GM23338 (cell line): Measurements from ENCODE around the gene SERPINA6. TPM values are rescaled to one million over a fixed set of nuclear protein-coding genes. Genes with fewer than 3 reads are reported as not detected.

Experiments used
- ATAC-seq: fragments of 200-7000 bp; cut with Tn5 transposase; 3 replicates; pipeline ENCODE4 v1.9.1; 2020
- DNase-seq: peaks from one replicate; pipeline ENCODE4 v3.0.0-alpha.2; 2015; ENCODE audit warnings: low spot score
- H2AFZ ChIP-seq: fragments of 200-600 bp; sonication (generic); 2 replicates; pipeline ENCODE4 v1.8.0; 2016; ENCODE audit warnings: antibody characterized with exemption, mild to moderate bottlenecking, moderate library complexity
- H3F3A ChIP-seq: fragments of 200-600 bp; sonication (generic); replicated peaks from 2 replicates; pipeline ENCODE4 v1.8.0; 2017; ENCODE audit warnings: antibody characterized with exemption, mixed run types, low read depth
- H3K27ac ChIP-seq: fragments of 200-600 bp; sonication (generic); 2 replicates; pipeline ENCODE4 v1.6.1; 2016; ENCODE audit warnings: low read depth
- H3K27me3 ChIP-seq: fragments of 200-600 bp; sonication (generic); 2 replicates; pipeline ENCODE4 v1.8.0; 2016; ENCODE audit warnings: mild to moderate bottlenecking, mixed run types, moderate library complexity; ENCODE audit not compliant: insufficient read depth
- H3K36me3 ChIP-seq: fragments of 200-600 bp; sonication (generic); 2 replicates; pipeline ENCODE4 v1.8.0; 2016; ENCODE audit warnings: mild to moderate bottlenecking; ENCODE audit not compliant: insufficient read depth
- H3K4me1 ChIP-seq: fragments of 200-600 bp; sonication (generic); 2 replicates; pipeline ENCODE4 v1.8.0; 2016; ENCODE audit warnings: mild to moderate bottlenecking, moderate library complexity; ENCODE audit not compliant: insufficient read depth
- H3K4me2 ChIP-seq: fragments of 200-600 bp; sonication (generic); 2 replicates; pipeline ENCODE4 v1.7.1; 2017; ENCODE audit warnings: mixed run types
- H3K4me3 ChIP-seq: fragments of 200-600 bp; sonication (generic); 2 replicates; pipeline ENCODE4 v1.6.1; 2016; ENCODE audit warnings: mixed run types
- H3K79me2 ChIP-seq: fragments of 200-600 bp; sonication (generic); replicated peaks from 2 replicates; pipeline ENCODE4 v1.8.0; 2017; ENCODE audit warnings: mild to moderate bottlenecking; ENCODE audit not compliant: insufficient read depth
- H3K9me2 ChIP-seq: fragments of 200-600 bp; sonication (generic); 2 replicates; pipeline ENCODE4 v1.8.0; 2017; ENCODE audit not compliant: insufficient read depth
- H4K20me1 ChIP-seq: fragments of 200-600 bp; sonication (generic); replicated peaks from 2 replicates; pipeline ENCODE4 v1.8.0; 2017; ENCODE audit warnings: mild to moderate bottlenecking; ENCODE audit not compliant: insufficient read depth
- H3K27ac Mint-ChIP-seq: 2 replicates; pipeline ENCODE4 v1.8.0; 2020; ENCODE audit warnings: inconsistent platforms, mild to moderate bottlenecking, moderate library complexity, mixed read lengths
- H3K27me3 Mint-ChIP-seq: 3 replicates; pipeline ENCODE4 v1.8.0; 2022; ENCODE audit warnings: low read depth, mild to moderate bottlenecking, moderate library complexity, mixed read lengths, inconsistent platforms; ENCODE audit not compliant: insufficient read depth, poor library complexity
- H3K36me3 Mint-ChIP-seq: 3 replicates; pipeline ENCODE4 v1.8.0; 2021; ENCODE audit warnings: low read depth, mild to moderate bottlenecking, inconsistent platforms, moderate library complexity, mixed read lengths
- H3K4me1 Mint-ChIP-seq: 3 replicates; pipeline ENCODE4 v1.8.0; 2020; ENCODE audit warnings: mild to moderate bottlenecking, inconsistent platforms, mixed read lengths
- H3K4me3 Mint-ChIP-seq: 3 replicates; pipeline ENCODE4 v1.8.0; 2021; ENCODE audit warnings: moderate library complexity, mild to moderate bottlenecking, inconsistent platforms, mixed read lengths
- H3K9me3 Mint-ChIP-seq: 3 replicates; pipeline ENCODE4 v1.8.0; 2020; ENCODE audit warnings: moderate library complexity, mild to moderate bottlenecking, inconsistent platforms, mixed read lengths
- CREB1 ChIP-seq: fragments of 250-450 bp; sonication (Bioruptor Pico); IDR thresholded peaks from 2 replicates; pipeline ENCODE4 v1.5.0; 2020; ENCODE audit warnings: low read depth, mild to moderate bottlenecking, moderate library complexity
- CTCF ChIP-seq, 2 experiments: fragments of 200-600 bp in 1 of 2; sonication (generic) in 1 of 2; conservative IDR thresholded peaks; 2 replicates each; pipeline versions ENCODE4 v1.5.1 to v1.6.1; 2016 to 2017; ENCODE audit warnings: antibody characterized with exemption in 2 of 2, low read depth in 2 of 2, mild to moderate bottlenecking in 2 of 2, moderate library complexity in 1 of 2
- EZH2 ChIP-seq: fragments of 200-600 bp; sonication (generic); IDR thresholded peaks from one replicate; pipeline ENCODE4 v1.8.0; 2017; ENCODE audit warnings: antibody characterized with exemption, mild to moderate bottlenecking, low read depth; ENCODE audit not compliant: unreplicated experiment
- EZH2phosphoT487 ChIP-seq: fragments of 200-600 bp; sonication (generic); IDR thresholded peaks from one replicate; pipeline ENCODE4 v1.8.1; 2018; ENCODE audit warnings: antibody characterized with exemption; ENCODE audit not compliant: unreplicated experiment
- JUNB ChIP-seq: IDR thresholded peaks from one replicate; pipeline ENCODE4 v1.6.1; 2016; ENCODE audit warnings: antibody characterized with exemption; ENCODE audit not compliant: unreplicated experiment
- NANOG ChIP-seq: IDR thresholded peaks from 2 replicates; pipeline ENCODE4 v1.6.1; 2016; ENCODE audit warnings: antibody characterized with exemption, borderline replicate concordance
- POLR2AphosphoS5 ChIP-seq: IDR thresholded peaks from 2 replicates; pipeline ENCODE4 v1.6.1; 2016; ENCODE audit warnings: antibody characterized with exemption, low read depth
- REST ChIP-seq: IDR thresholded peaks from one replicate; pipeline ENCODE4 v1.6.1; 2018; ENCODE audit warnings: antibody characterized with exemption; ENCODE audit not compliant: unreplicated experiment
- STAT1 ChIP-seq: IDR thresholded peaks from one replicate; pipeline ENCODE4 v1.6.1; 2016; ENCODE audit warnings: antibody characterized with exemption; ENCODE audit not compliant: unreplicated experiment
- ZNF114 ChIP-seq: fragments of 250-450 bp; sonication (Bioruptor Pico); IDR thresholded peaks from 2 replicates; pipeline ENCODE4 v1.5.0; 2020; ENCODE audit warnings: mild to moderate bottlenecking, moderate library complexity
- ZNF331 ChIP-seq: fragments of 250-450 bp; sonication (Bioruptor Pico); IDR thresholded peaks from 2 replicates; pipeline ENCODE4 v1.5.0; 2020; ENCODE audit warnings: low read depth, mild to moderate bottlenecking, moderate library complexity
- ZNF462 ChIP-seq: fragments of 250-450 bp; sonication (Bioruptor Pico); IDR thresholded peaks from 2 replicates; pipeline ENCODE4 v1.5.0; 2020; ENCODE audit warnings: mild to moderate bottlenecking, moderate library complexity
- polyA plus RNA-seq: library from polyadenylated mRNA; unstranded; fragments of >200 nt; fragmentation: Nextera tagmentation; extraction: Ambion mirVana; gene quantifications from 2 replicates; pipeline ENCODE4 v1.2.1, GENCODE V29; 2016
- total RNA-seq: library from RNA; depleted of rRNA; stranded (reverse); fragments of >200 nt; shearing (Covaris generic); gene quantifications from 2 replicates; pipeline ENCODE4 v1.2.3, GENCODE V29; 2014
- TF ChIP-seq, protein P1 (sequence below): IDR thresholded peaks from 2 replicates; pipeline ENCODE4 v1.6.1; 2016; ENCODE audit warnings: antibody characterized with exemption

Gene SERPINA6
- total and polyA plus RNA-seq, 2 experiments from 2014 or later: not detected

DNA sequence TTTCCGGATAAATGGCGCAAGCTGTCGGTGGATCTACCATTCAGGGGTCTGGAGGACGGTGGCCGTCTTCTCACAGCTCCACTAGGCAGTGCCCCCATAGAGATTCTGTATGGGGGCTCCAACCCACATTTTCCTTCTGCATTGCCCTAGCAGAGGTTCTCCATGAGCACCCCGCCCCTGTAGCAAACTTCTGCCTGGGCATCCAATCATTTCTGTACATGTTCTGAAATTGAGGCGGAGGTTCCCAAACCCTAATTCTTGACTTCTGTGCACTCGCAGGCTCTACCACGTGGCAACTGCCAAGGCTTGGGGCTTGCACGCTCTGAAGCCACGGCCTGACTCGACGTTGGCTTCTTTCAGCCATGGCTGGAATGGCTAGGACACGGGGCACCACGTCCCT is 25.0 kb downstream of the SERPINA6 start:
- Histone ChIP-seq H3K27me3 (no peaks in the 10 kb centered on the region), H4K20me1 (no peaks in the 10 kb centered on the region), H3K4me2 (no peak overlapping the region), H3K36me3 (no peaks in the 10 kb centered on the region), H3F3A (no peaks in the 10 kb centered on the region), H2AFZ (no peak overlapping the region), H3K79me2 (no peaks in the 10 kb centered on the region), H3K9me2 (0 out of 2 replicates have a peak, but pooled peaks cover 5% of the 10 kb centered on the region), H3K27ac (no peak overlapping the region), H3K4me3 (no peak overlapping the region), H3K4me1 (no peaks in the 10 kb centered on the region)
- Mint-ChIP-seq H3K36me3 (no peaks in the 10 kb centered on the region), H3K4me1 (no peaks in the 10 kb centered on the region), H3K4me3 (no peak overlapping the region), H3K27ac (no peak overlapping the region), H3K27me3 (no peaks in the 10 kb centered on the region), H3K9me3 (no peaks in the 10 kb centered on the region; the same call in 2 of the 3 replicates)
- ATAC-seq (no peak), DNase-seq (no peak)
- TF ChIP-seq NANOG (no peak), ZNF462 (CRISPR knock-in tag) (no peak), ZNF331 (no peak), POLR2AphosphoS5 (no peak), EZH2 (no peak), ZNF114 (CRISPR knock-in tag) (no peak), CREB1 (no peak), CTCF (conservative IDR thresholded peaks at IDR 0.05; ENCODE audit: low read depth in 2 of 2) (no peak), EZH2phosphoT487 (no peak), JUNB (no peak), STAT1 (no peak), REST (no peak)
- TF ChIP-seq, protein P1, sequence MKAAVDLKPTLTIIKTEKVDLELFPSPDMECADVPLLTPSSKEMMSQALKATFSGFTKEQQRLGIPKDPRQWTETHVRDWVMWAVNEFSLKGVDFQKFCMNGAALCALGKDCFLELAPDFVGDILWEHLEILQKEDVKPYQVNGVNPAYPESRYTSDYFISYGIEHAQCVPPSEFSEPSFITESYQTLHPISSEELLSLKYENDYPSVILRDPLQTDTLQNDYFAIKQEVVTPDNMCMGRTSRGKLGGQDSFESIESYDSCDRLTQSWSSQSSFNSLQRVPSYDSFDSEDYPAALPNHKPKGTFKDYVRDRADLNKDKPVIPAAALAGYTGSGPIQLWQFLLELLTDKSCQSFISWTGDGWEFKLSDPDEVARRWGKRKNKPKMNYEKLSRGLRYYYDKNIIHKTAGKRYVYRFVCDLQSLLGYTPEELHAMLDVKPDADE: no peak
